GM23248 (cell line): ENCODE results near the gene RPN1. TPM values are rescaled to one million over a fixed set of nuclear protein-coding genes. Genes with fewer than 3 reads are reported as not detected.
A peak's percentile ranks its signal among the peaks of the same experiment; 100 is the strongest.

Experiments
- DNase-seq: peaks from one replicate; pipeline ENCODE4 v3.0.0-alpha.2; 2015
- H2AFZ ChIP-seq: fragments of 200-600 bp; sonication (generic); 2 replicates; pipeline ENCODE4 v1.6.1; 2016; ENCODE audit warnings: antibody characterized with exemption
- H3F3A ChIP-seq: fragments of 200-600 bp; sonication (generic); 2 replicates; pipeline ENCODE4 v1.6.1; 2016; ENCODE audit warnings: mild to moderate bottlenecking, antibody characterized with exemption, mixed run types; ENCODE audit not compliant: insufficient read depth
- H3K27ac ChIP-seq: fragments of 200-600 bp; sonication (generic); 2 replicates; pipeline ENCODE4 v1.5.1; 2016; ENCODE audit warnings: mild to moderate bottlenecking
- H3K27me3 ChIP-seq: fragments of 200-600 bp; sonication (generic); replicated peaks from 2 replicates; pipeline ENCODE4 v1.6.1; 2016; ENCODE audit warnings: mild to moderate bottlenecking; ENCODE audit not compliant: insufficient read depth
- H3K36me3 ChIP-seq: fragments of 200-600 bp; sonication (generic); 2 replicates; pipeline ENCODE4 v1.6.1; 2016; ENCODE audit warnings: low read depth, mild to moderate bottlenecking
- H3K4me1 ChIP-seq: fragments of 200-600 bp; sonication (generic); 2 replicates; pipeline ENCODE4 v1.6.1; 2016; ENCODE audit warnings: mild to moderate bottlenecking; ENCODE audit not compliant: insufficient read depth
- H3K4me2 ChIP-seq: fragments of 200-600 bp; sonication (generic); one replicate; pipeline ENCODE4 v1.6.1; 2016; ENCODE audit warnings: mild to moderate bottlenecking; ENCODE audit not compliant: unreplicated experiment
- H3K4me3 ChIP-seq: fragments of 200-600 bp; sonication (generic); 2 replicates; pipeline ENCODE4 v1.5.1; 2016; ENCODE audit warnings: mild to moderate bottlenecking
- H3K79me2 ChIP-seq: fragments of 200-600 bp; sonication (generic); 2 replicates; pipeline ENCODE4 v1.6.1; 2016; ENCODE audit warnings: mild to moderate bottlenecking; ENCODE audit not compliant: insufficient read depth
- H3K9ac ChIP-seq: fragments of 200-600 bp; sonication (generic); 2 replicates; pipeline ENCODE4 v1.6.1; 2016; ENCODE audit warnings: mild to moderate bottlenecking
- H3K9me2 ChIP-seq: fragments of 200-600 bp; sonication (generic); 2 replicates; pipeline ENCODE4 v1.6.1; 2016; ENCODE audit warnings: mixed run types, mild to moderate bottlenecking, moderate library complexity; ENCODE audit not compliant: insufficient read depth
- H3K9me3 ChIP-seq: fragments of 200-600 bp; sonication (generic); one replicate; pipeline ENCODE4 v1.6.1; 2017; ENCODE audit warnings: low read depth
- H4K20me1 ChIP-seq: fragments of 200-600 bp; sonication (generic); 2 replicates; pipeline ENCODE4 v1.6.0; 2016; ENCODE audit not compliant: insufficient read depth
- EZH2 ChIP-seq: fragments of 200-600 bp; sonication (generic); IDR thresholded peaks from 2 replicates; pipeline ENCODE4 v1.6.1; 2018; ENCODE audit warnings: antibody characterized with exemption, mild to moderate bottlenecking; ENCODE audit not compliant: insufficient read depth, poor library complexity, severe bottlenecking
- EZH2phosphoT487 ChIP-seq: fragments of 200-600 bp; sonication (generic); IDR thresholded peaks from 2 replicates; pipeline ENCODE4 v1.6.1; 2018; ENCODE audit warnings: antibody characterized with exemption, moderate library complexity, mild to moderate bottlenecking, low read depth; ENCODE audit not compliant: insufficient read depth
- WGBS, 2 experiments: methylation state at CpG; one replicate each; pipeline ENCODE4 v1.1.6; 2015 to 2017; ENCODE audit warnings: low lambda C conversion rate in 2 of 2, low coverage in 1 of 2; ENCODE audit errors: missing lambda C conversion rate in 2 of 2; 5-methylcytosine and 5-hydroxymethylcytosine counted together
- in situ Hi-C: fragments of 300-500 bp; cut with MboI; formaldehyde crosslinking; loops from 2 replicates; pipeline ENCODE4 v1.15.0; 2020
- polyA plus RNA-seq: library from polyadenylated mRNA; unstranded; fragments of >200 nt; fragmentation: Nextera tagmentation; extraction: Ambion mirVana; gene quantifications from 2 replicates; pipeline ENCODE4 v1.2.1, GENCODE V29; 2016
- total RNA-seq: library from RNA; depleted of rRNA; stranded (reverse); fragments of >200 nt; shearing (Covaris generic); gene quantifications from 2 replicates; pipeline ENCODE4 v1.2.3, GENCODE V29; 2014

RPN1 gene
- total and polyA plus RNA-seq, 2 experiments from 2014 or later: 330 to 393 TPM

DNA sequence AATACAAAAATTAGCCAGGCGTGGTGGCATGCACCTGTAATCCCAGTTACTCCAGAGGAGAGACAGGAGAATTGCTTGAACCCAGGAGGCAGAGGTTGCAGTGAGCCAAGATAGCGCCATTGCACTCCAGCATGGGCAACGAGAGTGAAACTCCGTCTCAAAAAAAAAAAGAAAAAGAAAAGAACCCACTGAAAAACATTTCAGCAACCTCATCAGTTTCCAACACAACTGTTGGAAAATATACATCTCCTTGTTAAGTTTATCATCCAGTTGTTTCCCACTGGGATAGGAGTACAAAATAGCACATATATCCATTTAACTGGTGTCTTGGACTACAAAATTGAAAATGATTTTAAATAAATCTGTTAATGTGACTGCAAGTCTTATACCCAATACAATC lies 2.2 kb downstream of the RPN1 start:
- H3K4me2 ChIP-seq: peak overlapping the region; percentile 100
- TF ChIP-seq EZH2 (no peak), EZH2phosphoT487 (no peak)
- H3K27ac ChIP-seq: peak overlapping the region; percentile 93
- H4K20me1 ChIP-seq: peaks cover 10% of the 10 kb centered on the region; the same call in 1 of the 2 replicates
- in situ Hi-C loops: no loop called here
- peaks cover 77% of the 10 kb centered on the region for H3K79me2 ChIP-seq
- no peaks in the 10 kb centered on the region for H3K9me3 ChIP-seq
- H3K4me3 ChIP-seq: peak overlapping the region; percentile 87
- H3F3A ChIP-seq: peaks cover 8% of the 10 kb centered on the region; the same call in 1 of the 2 replicates
- H3K9me2 ChIP-seq: no peaks in the 10 kb centered on the region
- DNase-seq: no peak
- H3K36me3 ChIP-seq: peaks cover 15% of the 10 kb centered on the region; the same call in 1 of the 2 replicates
- H2AFZ ChIP-seq: no peak overlapping the region
- peaks cover 8% of the 10 kb centered on the region; the same call in 1 of the 2 replicates for H3K4me1 ChIP-seq
- no peaks in the 10 kb centered on the region for H3K27me3 ChIP-seq
- H3K9ac ChIP-seq: peak overlapping the region; percentile 99
- 68% methylated on average over 4 of the region's 4 CpGs for whole genome bisulfite sequencing, 2 experiments

DNA sequence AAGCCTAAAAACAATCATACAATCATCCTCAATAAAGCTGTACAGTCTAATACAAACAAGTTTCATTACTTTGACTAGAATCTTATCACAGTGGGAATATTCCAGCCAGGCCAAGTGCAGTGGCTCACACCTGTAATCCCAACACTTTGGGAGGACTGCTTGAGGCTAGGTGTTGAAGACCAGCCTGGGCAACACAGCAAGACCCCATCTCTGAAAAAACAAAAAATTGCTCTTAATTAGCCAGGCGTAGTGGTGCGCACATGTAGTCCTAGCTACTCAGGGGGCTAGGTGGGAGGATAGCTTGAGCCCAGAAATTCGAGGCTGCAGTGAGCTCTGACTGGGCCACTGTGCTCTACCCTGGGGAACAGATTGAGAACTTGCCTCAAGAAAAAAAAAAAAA lies 3.3 kb downstream of the RPN1 start:
- 97 to 100% methylated on average over 3 of the region's 3 CpGs for WGBS, 2 experiments
- TF ChIP-seq EZH2phosphoT487: no peak
- TF ChIP-seq EZH2: no peak
- Histone ChIP-seq H3K9me2 (no peaks in the 10 kb centered on the region), H3K9ac (no peak overlapping the region), H2AFZ (no peak overlapping the region), H3F3A (peaks cover 8% of the 10 kb centered on the region; the same call in 1 of the 2 replicates), H3K36me3 (peaks cover 22% of the 10 kb centered on the region; the same call in 1 of the 2 replicates), H3K4me2 (no peak overlapping the region), H3K9me3 (no peaks in the 10 kb centered on the region), H3K4me1 (peaks cover 8% of the 10 kb centered on the region; the same call in 1 of the 2 replicates), H4K20me1 (peaks cover 10% of the 10 kb centered on the region; the same call in 1 of the 2 replicates), H3K27me3 (no peaks in the 10 kb centered on the region), H3K4me3 (no peak overlapping the region), H3K79me2 (peaks cover 88% of the 10 kb centered on the region), H3K27ac (no peak overlapping the region)
- no peak for DNase-seq
- in situ Hi-C loops: no loop called here

DNA sequence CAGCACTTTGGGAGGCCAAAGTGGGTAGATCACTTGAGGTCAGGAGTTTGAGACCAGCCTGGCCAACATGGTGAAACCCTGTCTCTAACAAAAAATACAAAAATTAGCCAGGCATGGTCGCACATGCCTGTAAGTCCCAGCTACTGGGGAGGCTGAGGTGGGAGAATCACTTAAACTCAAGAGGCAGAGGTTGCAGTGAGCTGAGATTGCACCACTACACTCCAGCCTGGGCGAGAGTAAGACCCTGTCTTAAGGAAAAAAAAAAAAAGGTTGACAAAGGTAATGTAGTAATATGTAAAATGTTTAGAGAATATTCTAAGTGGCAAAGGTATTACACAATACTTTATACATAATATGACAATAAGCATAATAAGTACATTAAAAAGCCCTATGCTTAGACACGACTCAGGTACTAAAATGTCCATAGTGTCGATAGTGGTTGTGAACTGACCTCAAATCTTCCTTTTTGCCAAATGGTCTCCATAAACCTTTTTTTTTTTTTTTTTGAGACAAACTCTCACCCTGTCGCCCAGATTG lies 16.5 kb downstream of the RPN1 start:
- Histone ChIP-seq H3K9me3 (no peaks in the 10 kb centered on the region), H3K4me1 (no peaks in the 10 kb centered on the region), H3K4me2 (no peak overlapping the region), H3K36me3 (peaks cover 40% of the 10 kb centered on the region), H3K9me2 (no peaks in the 10 kb centered on the region), H3K4me3 (no peak overlapping the region), H2AFZ (no peak overlapping the region), H3K79me2 (peaks cover 99% of the 10 kb centered on the region), H4K20me1 (no peaks in the 10 kb centered on the region), H3K27ac (no peak overlapping the region), H3K9ac (no peak overlapping the region), H3F3A (no peaks in the 10 kb centered on the region), H3K27me3 (no peaks in the 10 kb centered on the region)
- 97 to 100% methylated on average over 5 of the region's 5 CpGs for WGBS, 2 experiments
- TF ChIP-seq EZH2phosphoT487 (no peak), EZH2 (no peak)
- no peak for DNase-seq
- in situ Hi-C loops: no loop called here

DNA sequence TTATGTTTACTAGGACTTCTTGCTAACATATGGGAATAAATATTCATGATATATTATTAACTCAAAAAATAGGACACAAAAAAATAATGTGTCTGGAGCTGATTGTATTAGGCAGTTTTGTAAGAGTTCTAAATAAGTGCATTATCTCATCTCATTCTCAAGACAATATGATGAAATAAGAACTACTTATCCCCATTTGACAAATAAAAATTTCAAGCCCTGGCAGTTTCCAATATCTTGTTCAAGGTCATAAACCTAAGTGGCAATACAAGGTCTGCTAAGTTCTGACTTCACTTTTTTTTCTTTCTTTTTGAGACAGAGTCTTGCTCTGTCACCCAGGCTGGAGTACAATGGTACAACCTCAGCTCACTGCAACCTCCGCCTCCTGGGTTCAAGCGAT lies 18.3 kb downstream of the RPN1 start:
- no peak for DNase-seq
- Histone ChIP-seq H2AFZ (no peak overlapping the region), H3K4me3 (no peak overlapping the region), H3K9me2 (no peaks in the 10 kb centered on the region), H3K9me3 (no peaks in the 10 kb centered on the region), H3K36me3 (peaks cover 40% of the 10 kb centered on the region), H3K79me2 (peaks cover 99% of the 10 kb centered on the region), H3K4me2 (no peak overlapping the region), H3K4me1 (no peaks in the 10 kb centered on the region), H3F3A (no peaks in the 10 kb centered on the region), H3K27me3 (no peaks in the 10 kb centered on the region), H4K20me1 (no peaks in the 10 kb centered on the region), H3K9ac (no peak overlapping the region), H3K27ac (no peak overlapping the region)
- 100% methylated on average over 2 of the region's 2 CpGs; no CpG with 5 or more reads in 1 of the 2 experiments for WGBS, 2 experiments
- TF ChIP-seq EZH2phosphoT487 (no peak), EZH2 (no peak)
- in situ Hi-C loops: no loop called here

DNA sequence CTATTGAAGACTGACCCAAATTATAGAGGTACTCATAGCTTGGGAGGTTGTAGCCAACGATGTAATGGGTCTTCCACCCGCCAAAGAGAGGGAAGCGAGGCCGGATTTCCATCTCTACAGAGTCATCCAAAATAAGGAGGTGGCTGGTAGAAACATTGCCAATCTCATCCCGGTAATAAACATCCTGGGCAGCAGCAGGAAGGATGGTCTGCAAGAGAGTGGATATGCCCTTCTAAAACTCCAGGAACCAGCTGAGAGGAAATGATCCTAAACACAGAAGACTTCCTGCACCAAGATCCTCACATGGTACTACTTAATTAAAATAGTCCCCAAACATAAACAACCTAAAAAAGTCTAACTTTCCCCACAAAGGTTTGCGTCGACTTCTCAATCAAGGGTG lies 20.7 kb downstream of the RPN1 start:
- peaks cover 100% of the 10 kb centered on the region for H3K79me2 ChIP-seq
- WGBS, 2 experiments: 92 to 97% methylated on average over 7 of the region's 7 CpGs
- H3K4me1 ChIP-seq: no peaks in the 10 kb centered on the region
- H3K9ac ChIP-seq: no peak overlapping the region
- no peaks in the 10 kb centered on the region for H3F3A ChIP-seq
- no peak overlapping the region for H2AFZ ChIP-seq
- H3K36me3 ChIP-seq: peaks cover 49% of the 10 kb centered on the region
- no peak for TF ChIP-seq EZH2phosphoT487
- no peak for TF ChIP-seq EZH2
- no peak overlapping the region for H3K27ac ChIP-seq
- in situ Hi-C loops: no loop called here
- no peaks in the 10 kb centered on the region for H3K27me3 ChIP-seq
- DNase-seq: no peak
- no peaks in the 10 kb centered on the region for H4K20me1 ChIP-seq
- H3K4me3 ChIP-seq: no peak overlapping the region
- no peak overlapping the region for H3K4me2 ChIP-seq
- H3K9me3 ChIP-seq: no peaks in the 10 kb centered on the region
- no peaks in the 10 kb centered on the region for H3K9me2 ChIP-seq
